Measurements from ENCODE around the gene EME1. TPM values are rescaled to one million over a fixed set of nuclear protein-coding genes. Genes with fewer than 3 reads are reported as not detected.

The EME1 gene
- total and polyA plus RNA-seq, 2 of the 13 experiments (the other 11 are each of a cell fraction or from before 2014, with no cell fraction given): 20.7 to 24.6 TPM

DNA sequence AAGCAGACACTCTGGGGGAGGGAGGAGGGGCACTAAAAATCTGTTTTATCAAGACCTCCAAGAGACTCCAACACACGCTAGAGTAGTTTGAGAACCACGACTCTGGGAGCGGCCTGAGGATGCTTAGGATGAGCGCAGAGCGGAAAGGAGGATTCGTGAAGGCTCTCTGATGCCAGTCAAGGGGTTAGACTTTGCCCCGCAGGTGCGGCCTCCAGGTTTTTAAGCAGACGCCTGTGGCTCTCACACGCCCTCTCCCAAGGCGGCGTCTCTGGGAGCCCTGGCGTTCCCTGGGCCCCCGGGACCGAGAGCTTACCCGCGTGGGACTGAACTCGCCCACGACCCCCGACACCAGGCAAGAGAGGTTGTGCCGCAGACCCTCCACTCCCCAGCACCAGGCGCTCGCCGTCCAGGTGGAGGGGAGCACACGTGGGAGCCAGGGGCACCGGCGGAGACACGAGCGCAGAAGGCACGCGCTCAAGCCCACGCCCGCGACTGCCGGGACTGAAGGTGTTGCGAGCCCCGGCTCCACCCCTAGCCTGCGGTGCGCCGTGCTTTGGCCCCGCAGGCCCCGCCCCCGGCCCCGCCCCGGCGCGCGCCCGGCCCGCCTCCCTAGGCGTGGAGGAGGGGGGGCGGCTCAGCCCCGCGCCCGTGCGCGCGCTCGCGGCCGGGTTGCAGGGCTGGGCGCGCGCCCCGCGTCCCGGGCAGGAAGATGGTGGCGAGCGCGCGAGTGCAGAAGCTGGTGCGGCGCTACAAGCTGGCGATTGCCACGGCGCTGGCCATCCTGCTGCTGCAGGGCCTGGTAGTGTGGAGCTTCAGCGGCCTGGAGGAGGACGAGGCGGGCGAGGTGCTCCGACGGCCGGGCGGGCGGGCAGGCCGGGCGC is 27.4 kb upstream of the EME1 start, which contains the start of gene XYLT2 (continued):
- TF ChIP-seq, protein P1, sequence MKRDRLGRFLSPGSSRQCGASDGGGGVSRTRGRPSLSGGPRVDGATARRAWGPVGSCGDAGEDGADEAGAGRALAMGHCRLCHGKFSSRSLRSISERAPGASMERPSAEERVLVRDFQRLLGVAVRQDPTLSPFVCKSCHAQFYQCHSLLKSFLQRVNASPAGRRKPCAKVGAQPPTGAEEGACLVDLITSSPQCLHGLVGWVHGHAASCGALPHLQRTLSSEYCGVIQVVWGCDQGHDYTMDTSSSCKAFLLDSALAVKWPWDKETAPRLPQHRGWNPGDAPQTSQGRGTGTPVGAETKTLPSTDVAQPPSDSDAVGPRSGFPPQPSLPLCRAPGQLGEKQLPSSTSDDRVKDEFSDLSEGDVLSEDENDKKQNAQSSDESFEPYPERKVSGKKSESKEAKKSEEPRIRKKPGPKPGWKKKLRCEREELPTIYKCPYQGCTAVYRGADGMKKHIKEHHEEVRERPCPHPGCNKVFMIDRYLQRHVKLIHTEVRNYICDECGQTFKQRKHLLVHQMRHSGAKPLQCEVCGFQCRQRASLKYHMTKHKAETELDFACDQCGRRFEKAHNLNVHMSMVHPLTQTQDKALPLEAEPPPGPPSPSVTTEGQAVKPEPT (CRISPR knock-in tag; IDR thresholded peaks at IDR 0.05; ENCODE audit: low read depth): no peak
- TF ChIP-seq, protein P2, sequence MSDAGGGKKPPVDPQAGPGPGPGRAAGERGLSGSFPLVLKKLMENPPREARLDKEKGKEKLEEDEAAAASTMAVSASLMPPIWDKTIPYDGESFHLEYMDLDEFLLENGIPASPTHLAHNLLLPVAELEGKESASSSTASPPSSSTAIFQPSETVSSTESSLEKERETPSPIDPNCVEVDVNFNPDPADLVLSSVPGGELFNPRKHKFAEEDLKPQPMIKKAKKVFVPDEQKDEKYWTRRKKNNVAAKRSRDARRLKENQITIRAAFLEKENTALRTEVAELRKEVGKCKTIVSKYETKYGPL (CRISPR knock-in tag; IDR thresholded peaks at IDR 0.05): no peak
- no peak for TF ChIP-seq ZNF3 (CRISPR knock-in tag; IDR thresholded peaks at IDR 0.05)
- no peak for TF ChIP-seq EHMT2 (IDR thresholded peaks at IDR 0.05; ENCODE audit: borderline replicate concordance, low read depth, low read length)
- TF ChIP-seq SALL1 (CRISPR knock-in tag; IDR thresholded peaks at IDR 0.05): peak; percentile 76
- TF ChIP-seq ZNF891 (CRISPR knock-in tag; IDR thresholded peaks at IDR 0.05): peak; percentile 84; the same call in 1 of the 2 replicates
- no peak for TF ChIP-seq ZNF10 (CRISPR knock-in tag; IDR thresholded peaks at IDR 0.05; ENCODE audit: borderline replicate concordance, low read depth)
- TF ChIP-seq, protein P3, sequence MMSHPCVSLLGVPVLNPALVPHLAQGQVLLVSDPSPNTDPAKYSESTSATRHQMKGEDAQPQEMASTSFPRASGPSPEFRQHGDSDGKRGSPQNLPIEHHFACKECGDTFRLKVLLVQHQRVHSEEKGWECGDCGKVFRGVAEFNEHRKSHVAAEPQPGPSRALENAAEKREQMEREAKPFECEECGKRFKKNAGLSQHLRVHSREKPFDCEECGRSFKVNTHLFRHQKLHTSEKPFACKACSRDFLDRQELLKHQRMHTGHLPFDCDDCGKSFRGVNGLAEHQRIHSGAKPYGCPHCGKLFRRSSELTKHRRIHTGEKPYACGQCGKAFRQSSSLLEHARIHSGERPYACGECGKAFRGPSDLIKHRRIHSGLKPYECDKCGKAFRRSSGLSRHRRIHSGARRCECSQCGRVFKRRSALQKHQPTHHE (CRISPR knock-in tag; IDR thresholded peaks at IDR 0.05; ENCODE audit: borderline replicate concordance): peak; percentile 63; the same call in 1 of the 2 replicates
- TF ChIP-seq, protein P4, sequence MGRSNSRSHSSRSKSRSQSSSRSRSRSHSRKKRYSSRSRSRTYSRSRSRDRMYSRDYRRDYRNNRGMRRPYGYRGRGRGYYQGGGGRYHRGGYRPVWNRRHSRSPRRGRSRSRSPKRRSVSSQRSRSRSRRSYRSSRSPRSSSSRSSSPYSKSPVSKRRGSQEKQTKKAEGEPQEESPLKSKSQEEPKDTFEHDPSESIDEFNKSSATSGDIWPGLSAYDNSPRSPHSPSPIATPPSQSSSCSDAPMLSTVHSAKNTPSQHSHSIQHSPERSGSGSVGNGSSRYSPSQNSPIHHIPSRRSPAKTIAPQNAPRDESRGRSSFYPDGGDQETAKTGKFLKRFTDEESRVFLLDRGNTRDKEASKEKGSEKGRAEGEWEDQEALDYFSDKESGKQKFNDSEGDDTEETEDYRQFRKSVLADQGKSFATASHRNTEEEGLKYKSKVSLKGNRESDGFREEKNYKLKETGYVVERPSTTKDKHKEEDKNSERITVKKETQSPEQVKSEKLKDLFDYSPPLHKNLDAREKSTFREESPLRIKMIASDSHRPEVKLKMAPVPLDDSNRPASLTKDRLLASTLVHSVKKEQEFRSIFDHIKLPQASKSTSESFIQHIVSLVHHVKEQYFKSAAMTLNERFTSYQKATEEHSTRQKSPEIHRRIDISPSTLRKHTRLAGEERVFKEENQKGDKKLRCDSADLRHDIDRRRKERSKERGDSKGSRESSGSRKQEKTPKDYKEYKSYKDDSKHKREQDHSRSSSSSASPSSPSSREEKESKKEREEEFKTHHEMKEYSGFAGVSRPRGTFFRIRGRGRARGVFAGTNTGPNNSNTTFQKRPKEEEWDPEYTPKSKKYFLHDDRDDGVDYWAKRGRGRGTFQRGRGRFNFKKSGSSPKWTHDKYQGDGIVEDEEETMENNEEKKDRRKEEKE (IDR thresholded peaks at IDR 0.05): no peak
- TF ChIP-seq, protein P5, sequence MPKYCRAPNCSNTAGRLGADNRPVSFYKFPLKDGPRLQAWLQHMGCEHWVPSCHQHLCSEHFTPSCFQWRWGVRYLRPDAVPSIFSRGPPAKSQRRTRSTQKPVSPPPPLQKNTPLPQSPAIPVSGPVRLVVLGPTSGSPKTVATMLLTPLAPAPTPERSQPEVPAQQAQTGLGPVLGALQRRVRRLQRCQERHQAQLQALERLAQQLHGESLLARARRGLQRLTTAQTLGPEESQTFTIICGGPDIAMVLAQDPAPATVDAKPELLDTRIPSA (CRISPR knock-in tag; IDR thresholded peaks at IDR 0.05; ENCODE audit: borderline replicate concordance): peak; percentile 77; the same call in 1 of the 2 replicates
- no peak for TF ChIP-seq RFX5 (IDR thresholded peaks at IDR 0.05; ENCODE audit: low read depth, low read length)
- TF ChIP-seq ZNF737 (CRISPR knock-in tag; IDR thresholded peaks at IDR 0.05; ENCODE audit: borderline replicate concordance): 0 out of 2 replicates have a peak, but pooled peaks have one; percentile 39
- TF ChIP-seq, protein P6, sequence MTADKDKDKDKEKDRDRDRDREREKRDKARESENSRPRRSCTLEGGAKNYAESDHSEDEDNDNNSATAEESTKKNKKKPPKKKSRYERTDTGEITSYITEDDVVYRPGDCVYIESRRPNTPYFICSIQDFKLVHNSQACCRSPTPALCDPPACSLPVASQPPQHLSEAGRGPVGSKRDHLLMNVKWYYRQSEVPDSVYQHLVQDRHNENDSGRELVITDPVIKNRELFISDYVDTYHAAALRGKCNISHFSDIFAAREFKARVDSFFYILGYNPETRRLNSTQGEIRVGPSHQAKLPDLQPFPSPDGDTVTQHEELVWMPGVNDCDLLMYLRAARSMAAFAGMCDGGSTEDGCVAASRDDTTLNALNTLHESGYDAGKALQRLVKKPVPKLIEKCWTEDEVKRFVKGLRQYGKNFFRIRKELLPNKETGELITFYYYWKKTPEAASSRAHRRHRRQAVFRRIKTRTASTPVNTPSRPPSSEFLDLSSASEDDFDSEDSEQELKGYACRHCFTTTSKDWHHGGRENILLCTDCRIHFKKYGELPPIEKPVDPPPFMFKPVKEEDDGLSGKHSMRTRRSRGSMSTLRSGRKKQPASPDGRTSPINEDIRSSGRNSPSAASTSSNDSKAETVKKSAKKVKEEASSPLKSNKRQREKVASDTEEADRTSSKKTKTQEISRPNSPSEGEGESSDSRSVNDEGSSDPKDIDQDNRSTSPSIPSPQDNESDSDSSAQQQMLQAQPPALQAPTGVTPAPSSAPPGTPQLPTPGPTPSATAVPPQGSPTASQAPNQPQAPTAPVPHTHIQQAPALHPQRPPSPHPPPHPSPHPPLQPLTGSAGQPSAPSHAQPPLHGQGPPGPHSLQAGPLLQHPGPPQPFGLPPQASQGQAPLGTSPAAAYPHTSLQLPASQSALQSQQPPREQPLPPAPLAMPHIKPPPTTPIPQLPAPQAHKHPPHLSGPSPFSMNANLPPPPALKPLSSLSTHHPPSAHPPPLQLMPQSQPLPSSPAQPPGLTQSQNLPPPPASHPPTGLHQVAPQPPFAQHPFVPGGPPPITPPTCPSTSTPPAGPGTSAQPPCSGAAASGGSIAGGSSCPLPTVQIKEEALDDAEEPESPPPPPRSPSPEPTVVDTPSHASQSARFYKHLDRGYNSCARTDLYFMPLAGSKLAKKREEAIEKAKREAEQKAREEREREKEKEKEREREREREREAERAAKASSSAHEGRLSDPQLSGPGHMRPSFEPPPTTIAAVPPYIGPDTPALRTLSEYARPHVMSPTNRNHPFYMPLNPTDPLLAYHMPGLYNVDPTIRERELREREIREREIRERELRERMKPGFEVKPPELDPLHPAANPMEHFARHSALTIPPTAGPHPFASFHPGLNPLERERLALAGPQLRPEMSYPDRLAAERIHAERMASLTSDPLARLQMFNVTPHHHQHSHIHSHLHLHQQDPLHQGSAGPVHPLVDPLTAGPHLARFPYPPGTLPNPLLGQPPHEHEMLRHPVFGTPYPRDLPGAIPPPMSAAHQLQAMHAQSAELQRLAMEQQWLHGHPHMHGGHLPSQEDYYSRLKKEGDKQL (CRISPR knock-in tag; IDR thresholded peaks at IDR 0.05; ENCODE audit: low read depth): no peak; the same call in 1 of the 2 replicates
- peak; percentile 91 for TF ChIP-seq RBFOX2 (IDR thresholded peaks at IDR 0.05; ENCODE audit: low read depth, low read length)
